Endodermal cell (in vitro differentiated cells): ENCODE results near the gene CDK11A. TPM values are rescaled to one million over a fixed set of nuclear protein-coding genes. Genes with fewer than 3 reads are reported as not detected.
A peak's percentile ranks its signal among the peaks of the same experiment; 100 is the strongest.

Source experiments
- DNase-seq: peaks from one replicate; pipeline ENCODE4 v3.0.0-alpha.2; 2017
- H3K27ac ChIP-seq: 2 replicates; pipeline ENCODE4 v1.5.1; 2013; ENCODE audit warnings: mild to moderate bottlenecking, low read depth, low read length, moderate library complexity
- H3K27me3 ChIP-seq: 2 replicates; pipeline ENCODE4 v1.6.1; 2013; ENCODE audit warnings: mild to moderate bottlenecking, low read length, moderate library complexity; ENCODE audit not compliant: insufficient read depth, control insufficient read depth, poor library complexity, severe bottlenecking
- H3K36me3 ChIP-seq: 2 replicates; pipeline ENCODE4 v1.7.0; 2013; ENCODE audit warnings: mild to moderate bottlenecking, low read length, moderate library complexity; ENCODE audit not compliant: control insufficient read depth, insufficient read depth
- H3K4me1 ChIP-seq: one replicate; pipeline ENCODE4 v1.7.0; 2013; ENCODE audit warnings: low read length; ENCODE audit not compliant: control insufficient read depth, insufficient read depth
- H3K4me3 ChIP-seq: 2 replicates; pipeline ENCODE4 v1.5.1; 2013; ENCODE audit warnings: mild to moderate bottlenecking, low read length, moderate library complexity
- H3K9ac ChIP-seq: 2 replicates; pipeline ENCODE4 v1.6.1; 2013; ENCODE audit warnings: mild to moderate bottlenecking, low read length, moderate library complexity; ENCODE audit not compliant: poor library complexity, severe bottlenecking; ENCODE audit errors: extremely low read depth
- H3K9me3 ChIP-seq: 2 replicates; pipeline ENCODE4 v1.6.1; 2013; ENCODE audit warnings: mild to moderate bottlenecking, low read length, moderate library complexity; ENCODE audit not compliant: control insufficient read depth
- H3K27ac Mint-ChIP-seq: 2 replicates; pipeline ENCODE4 v1.8.0; 2020; ENCODE audit warnings: mixed read lengths
- H3K27me3 Mint-ChIP-seq: 2 replicates; pipeline ENCODE4 v1.8.0; 2021; ENCODE audit warnings: mild to moderate bottlenecking, mixed read lengths; ENCODE audit not compliant: insufficient read depth
- H3K36me3 Mint-ChIP-seq: 2 replicates; pipeline ENCODE4 v1.8.0; 2020; ENCODE audit warnings: low read depth, mixed read lengths
- H3K4me1 Mint-ChIP-seq: 2 replicates; pipeline ENCODE4 v1.8.0; 2020; ENCODE audit warnings: mixed read lengths
- H3K4me3 Mint-ChIP-seq: 2 replicates; pipeline ENCODE4 v1.8.0; 2020; ENCODE audit warnings: mild to moderate bottlenecking, moderate library complexity, mixed read lengths
- H3K9me3 Mint-ChIP-seq: 2 replicates; pipeline ENCODE4 v1.8.0; 2020; ENCODE audit warnings: mild to moderate bottlenecking, mixed read lengths
- WGBS, 2 experiments: methylation state at CpG; one replicate each; pipeline versions ENCODE4 v1.1.5 to v1.1.7; 2013; ENCODE audit warnings: missing lambda C conversion rate in 2 of 2, mixed read lengths in 1 of 2; ENCODE audit not compliant: insufficient coverage in 1 of 2, insufficient read length in 1 of 2; 5-methylcytosine and 5-hydroxymethylcytosine counted together
- total RNA-seq, 2 donors: library from RNA; stranded (reverse); fragmentation: NEBNext Ultra II Directional in 1 of 2; extraction: Animal tissue kit (Norgen Biotek cat#: 25700) in 1 of 2; gene quantifications; 2 replicates in 1 of 2; 3 replicates in 1 of 2; pipeline ENCODE4 v1.2.1, GENCODE V29; 2021
- TF ChIP-seq, protein P1 (sequence below): fragments of 200-600 bp; sonication (generic); conservative IDR thresholded peaks from 2 replicates; pipeline ENCODE4 v1.5.0; 2021; ENCODE audit warnings: antibody characterized with exemption, mild to moderate bottlenecking

CDK11A gene
- total RNA-seq, 2 donors from 2014 or later = 61.0 to 62.1 TPM

DNA sequence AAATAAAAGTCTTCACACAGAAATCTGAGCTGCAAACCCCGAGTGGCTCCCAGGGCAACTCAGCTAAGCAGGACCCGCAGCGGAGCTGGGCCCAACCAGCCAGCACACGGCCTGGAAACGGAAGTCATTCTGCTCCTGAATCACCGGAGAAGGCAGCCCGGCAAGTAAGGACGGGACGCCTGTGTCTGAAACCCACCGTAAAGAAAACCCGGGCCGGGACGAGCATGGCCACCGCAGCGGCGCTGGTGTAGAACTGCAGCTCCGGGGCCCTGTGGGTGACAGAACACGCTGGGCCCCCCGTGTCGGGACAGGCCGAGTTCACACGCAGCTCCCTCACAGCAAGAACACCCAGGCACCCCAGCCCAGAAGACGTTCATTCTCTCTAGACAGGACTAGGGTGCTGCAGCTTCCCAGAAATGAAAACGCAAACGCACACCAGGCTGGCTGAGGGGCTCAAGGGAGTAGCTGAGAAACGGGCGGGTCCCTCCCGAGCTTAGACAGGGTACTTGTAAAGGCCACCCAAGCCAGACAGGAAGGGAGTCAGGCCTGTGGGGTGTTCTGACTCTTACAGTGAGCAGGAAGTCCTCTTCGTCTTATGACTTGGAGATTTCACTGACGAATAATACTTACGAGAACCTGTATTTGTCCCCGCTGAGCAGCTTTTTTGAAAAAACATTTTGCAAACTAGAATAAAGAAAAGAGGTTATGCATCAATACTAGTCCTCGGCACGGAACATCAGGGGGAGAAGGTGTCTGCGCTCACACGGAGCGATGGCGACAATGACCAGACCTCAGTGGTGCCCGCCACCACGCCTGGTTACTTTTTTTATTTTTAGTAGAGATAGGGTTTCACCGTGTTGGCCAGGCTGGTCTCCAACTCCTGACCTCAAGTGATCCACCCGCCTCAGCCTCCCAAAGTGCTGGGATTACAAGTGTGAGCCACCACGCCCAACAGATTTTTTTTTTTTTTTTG lies 54.4 kb downstream of the CDK11A start:
- no peaks in the 10 kb centered on the region for H3K27me3 Mint-ChIP-seq
- Histone ChIP-seq H3K9ac (no peak overlapping the region), H3K27ac (no peak overlapping the region), H3K9me3 (no peaks in the 10 kb centered on the region), H3K4me3 (no peak overlapping the region), H3K36me3 (peaks cover 51% of the 10 kb centered on the region), H3K27me3 (no peaks in the 10 kb centered on the region), H3K4me1 (no peaks in the 10 kb centered on the region)
- H3K4me1 Mint-ChIP-seq = no peaks in the 10 kb centered on the region
- H3K4me3 Mint-ChIP-seq = no peak overlapping the region
- TF ChIP-seq, protein P1, sequence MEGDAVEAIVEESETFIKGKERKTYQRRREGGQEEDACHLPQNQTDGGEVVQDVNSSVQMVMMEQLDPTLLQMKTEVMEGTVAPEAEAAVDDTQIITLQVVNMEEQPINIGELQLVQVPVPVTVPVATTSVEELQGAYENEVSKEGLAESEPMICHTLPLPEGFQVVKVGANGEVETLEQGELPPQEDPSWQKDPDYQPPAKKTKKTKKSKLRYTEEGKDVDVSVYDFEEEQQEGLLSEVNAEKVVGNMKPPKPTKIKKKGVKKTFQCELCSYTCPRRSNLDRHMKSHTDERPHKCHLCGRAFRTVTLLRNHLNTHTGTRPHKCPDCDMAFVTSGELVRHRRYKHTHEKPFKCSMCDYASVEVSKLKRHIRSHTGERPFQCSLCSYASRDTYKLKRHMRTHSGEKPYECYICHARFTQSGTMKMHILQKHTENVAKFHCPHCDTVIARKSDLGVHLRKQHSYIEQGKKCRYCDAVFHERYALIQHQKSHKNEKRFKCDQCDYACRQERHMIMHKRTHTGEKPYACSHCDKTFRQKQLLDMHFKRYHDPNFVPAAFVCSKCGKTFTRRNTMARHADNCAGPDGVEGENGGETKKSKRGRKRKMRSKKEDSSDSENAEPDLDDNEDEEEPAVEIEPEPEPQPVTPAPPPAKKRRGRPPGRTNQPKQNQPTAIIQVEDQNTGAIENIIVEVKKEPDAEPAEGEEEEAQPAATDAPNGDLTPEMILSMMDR = no peak
- 93 to 98% methylated on average over 34 to 43 of the region's 43 CpGs for WGBS, 2 experiments
- H3K27ac Mint-ChIP-seq = no peak overlapping the region
- peaks cover 51% of the 10 kb centered on the region for H3K36me3 Mint-ChIP-seq
- H3K9me3 Mint-ChIP-seq = no peaks in the 10 kb centered on the region
- no peak for DNase-seq

DNA sequence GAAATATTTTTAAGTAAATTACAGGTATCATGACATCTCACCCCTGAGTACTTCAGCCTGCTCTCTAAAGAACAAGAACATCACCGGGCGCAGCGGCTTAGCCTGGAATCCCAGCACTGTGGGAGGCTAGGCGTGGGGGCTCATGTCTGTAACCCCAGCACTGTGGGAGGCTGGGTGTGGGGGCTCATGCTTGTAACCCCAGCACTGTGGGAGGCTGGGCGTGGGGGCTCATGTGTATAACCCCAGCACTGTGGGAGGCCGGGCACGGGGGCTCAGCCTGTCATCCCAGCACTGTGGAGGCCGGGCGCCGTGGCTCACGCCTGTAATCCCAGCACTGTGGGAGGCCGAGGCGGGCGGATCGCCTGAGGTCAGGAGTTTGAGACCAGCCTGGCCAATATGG lies 57.6 kb downstream of the CDK11A start:
- Histone ChIP-seq H3K9ac (no peak overlapping the region), H3K27ac (no peak overlapping the region), H3K9me3 (no peaks in the 10 kb centered on the region), H3K4me3 (no peak overlapping the region), H3K36me3 (peaks cover 36% of the 10 kb centered on the region), H3K27me3 (no peaks in the 10 kb centered on the region), H3K4me1 (no peaks in the 10 kb centered on the region)
- Mint-ChIP-seq H3K9me3 (no peaks in the 10 kb centered on the region), H3K4me1 (no peaks in the 10 kb centered on the region), H3K36me3 (peaks cover 43% of the 10 kb centered on the region), H3K27me3 (no peaks in the 10 kb centered on the region), H3K4me3 (no peak overlapping the region), H3K27ac (no peak overlapping the region)
- DNase-seq = no peak
- 94 to 99% methylated on average over 10 to 15 of the region's 15 CpGs for WGBS, 2 experiments
- TF ChIP-seq, protein P1 = no peak

DNA sequence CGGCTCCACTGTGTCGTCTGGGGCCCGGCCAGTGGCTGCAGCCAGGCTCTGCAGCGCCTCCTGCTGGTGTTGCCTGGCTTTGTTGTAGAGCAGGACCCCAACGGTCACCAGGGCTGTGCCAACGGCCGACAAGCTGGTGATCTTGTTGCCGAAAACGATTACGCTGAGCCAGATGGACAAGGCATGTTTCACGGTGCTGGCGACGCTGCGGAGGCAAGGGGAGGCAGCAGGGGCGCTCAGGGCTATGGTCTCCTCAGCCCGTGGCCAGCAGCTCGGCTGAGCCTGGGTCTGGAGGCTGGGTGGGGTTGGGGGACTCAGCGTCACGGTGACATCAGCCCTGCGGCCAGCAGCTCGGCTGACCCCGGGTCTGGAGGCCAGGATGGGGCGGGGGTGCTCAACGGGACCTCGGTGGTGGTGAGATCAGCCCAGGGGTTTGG lies 58.3 kb downstream of the CDK11A start:
- Mint-ChIP-seq H3K27ac (peak overlapping the region; percentile 61), H3K27me3 (no peaks in the 10 kb centered on the region)

More for the DNA sequence above, 58.3 kb downstream of the CDK11A start:
- Histone ChIP-seq H3K4me1 (no peaks in the 10 kb centered on the region), H3K27me3 (no peaks in the 10 kb centered on the region), H3K9ac (no peak overlapping the region), H3K9me3 (no peaks in the 10 kb centered on the region), H3K4me3 (no peak overlapping the region), H3K27ac (no peak overlapping the region), H3K36me3 (peaks cover 30% of the 10 kb centered on the region)
- peak; percentile 90 for DNase-seq
- Mint-ChIP-seq H3K36me3 (peaks cover 36% of the 10 kb centered on the region), H3K9me3 (no peaks in the 10 kb centered on the region), H3K4me3 (no peak overlapping the region), H3K4me1 (no peaks in the 10 kb centered on the region)
- WGBS, 2 experiments = 96% methylated on average over 21 to 25 of the region's 25 CpGs
- TF ChIP-seq, protein P1 = peak; percentile 79
